Measurements from ENCODE around the gene FN1.
"Not testable (repeated sequence)": the region's sequence is repeated elsewhere in the genome, so short reads cannot be mapped to it uniquely, and the experiment has no call there.

Gene FN1

DNA sequence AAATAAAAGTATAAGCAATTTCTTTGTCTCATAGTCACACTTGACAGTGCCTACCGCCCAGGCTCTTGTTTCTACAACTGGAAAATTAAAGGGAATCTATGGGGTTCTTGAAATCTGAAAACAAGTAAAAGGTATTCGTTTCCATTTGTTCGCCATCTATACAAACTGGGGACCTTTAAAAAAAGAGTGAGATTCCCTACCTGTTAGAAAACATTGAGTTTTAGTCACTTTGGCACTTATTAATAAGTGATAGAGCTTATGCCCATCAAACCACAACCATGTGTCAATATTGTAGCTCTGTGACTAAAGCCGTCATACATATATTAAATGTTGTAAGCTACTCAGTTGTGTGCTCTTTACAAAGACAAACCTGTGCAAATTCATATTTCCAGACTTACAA lies 13.2 kb downstream of the FN1 start:
- DNase-seq (ENCODE audit: low read depth), result no peak

DNA sequence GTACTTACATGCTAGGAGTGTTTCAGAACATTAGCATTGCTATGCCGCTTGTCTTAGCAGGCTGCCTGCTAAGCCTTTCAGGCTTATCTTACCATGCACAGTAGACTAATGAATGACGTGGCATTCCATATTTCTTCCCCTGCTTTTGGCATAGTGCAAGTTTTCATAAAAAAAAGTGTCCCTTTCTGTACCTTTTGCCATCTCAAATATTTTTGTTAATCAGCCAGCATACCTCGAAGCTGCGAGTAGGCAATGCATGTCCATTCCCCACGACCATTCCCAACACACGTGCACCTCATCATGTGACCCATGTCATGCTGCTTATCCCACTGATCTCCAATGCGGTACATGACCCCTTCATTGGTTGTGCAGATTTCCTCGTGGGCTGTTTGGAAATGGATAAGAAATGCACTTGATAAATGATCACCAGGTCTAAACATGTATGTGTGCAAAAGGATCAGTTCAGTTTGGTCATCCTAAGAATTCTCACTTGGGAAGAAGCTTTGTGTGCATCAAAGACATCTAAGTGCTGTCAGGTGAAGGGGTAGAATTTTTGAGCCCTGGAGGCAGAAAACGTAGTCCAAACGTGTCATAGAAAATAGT lies 13.9 kb downstream of the FN1 start:
- DNase-seq (ENCODE audit: low read depth), result no peak

DNA sequence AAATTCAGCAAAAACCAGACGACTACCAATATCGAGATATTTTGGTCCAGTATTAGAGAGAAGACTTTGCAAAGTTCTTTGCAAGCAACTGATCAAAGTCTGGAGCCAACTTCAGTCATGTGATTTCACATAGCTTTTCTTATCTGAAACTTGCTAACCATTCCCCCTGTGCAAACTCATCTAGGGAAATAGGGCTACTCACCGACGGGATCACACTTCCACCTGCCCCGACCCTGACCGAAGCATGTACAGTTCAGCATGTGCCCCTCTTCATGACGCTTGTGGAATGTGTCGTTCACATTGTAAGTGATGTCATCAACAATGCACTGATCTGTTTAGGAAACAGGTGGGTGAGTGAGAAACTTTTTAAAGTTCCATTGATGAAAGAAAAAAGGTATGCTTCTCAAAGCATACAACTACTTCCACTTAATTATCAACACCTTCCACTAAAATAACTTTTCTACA lies 15.4 kb downstream of the FN1 start:
- no peak for DNase-seq (ENCODE audit: low read depth)

DNA sequence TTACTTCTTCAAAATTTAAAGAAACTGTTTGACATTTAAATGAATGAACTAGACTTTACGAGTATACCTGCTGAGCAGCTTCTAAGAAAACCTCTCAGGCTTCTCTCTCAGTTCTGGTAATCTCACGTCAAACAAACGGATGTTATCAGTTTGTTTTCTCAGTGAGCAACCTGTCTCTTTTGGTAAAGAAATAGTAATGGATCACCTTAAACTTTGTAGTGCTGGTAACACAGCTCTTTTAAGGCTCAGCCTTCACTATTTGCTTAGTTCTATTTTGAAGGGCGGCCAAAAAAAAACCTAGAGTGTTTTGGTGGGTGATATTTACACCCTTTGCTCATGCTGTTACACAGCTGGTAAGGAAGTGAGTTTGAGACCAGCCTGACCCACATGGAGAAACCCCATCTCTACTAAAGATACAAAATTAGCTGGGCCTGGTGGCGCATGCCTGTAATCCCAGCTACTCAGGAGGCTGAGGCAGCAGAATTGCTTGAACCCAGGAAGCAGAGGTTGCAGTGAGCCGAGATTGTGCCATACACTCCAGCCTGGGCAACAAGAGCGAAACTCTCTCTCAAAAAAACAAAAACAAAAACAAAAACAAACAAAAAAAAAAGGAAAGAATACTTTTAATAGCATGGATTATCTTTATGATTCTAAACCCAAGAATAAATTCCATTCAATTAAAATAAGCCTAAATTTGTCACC lies 15.9 kb downstream of the FN1 start:
- no peak for DNase-seq (ENCODE audit: low read depth)

DNA sequence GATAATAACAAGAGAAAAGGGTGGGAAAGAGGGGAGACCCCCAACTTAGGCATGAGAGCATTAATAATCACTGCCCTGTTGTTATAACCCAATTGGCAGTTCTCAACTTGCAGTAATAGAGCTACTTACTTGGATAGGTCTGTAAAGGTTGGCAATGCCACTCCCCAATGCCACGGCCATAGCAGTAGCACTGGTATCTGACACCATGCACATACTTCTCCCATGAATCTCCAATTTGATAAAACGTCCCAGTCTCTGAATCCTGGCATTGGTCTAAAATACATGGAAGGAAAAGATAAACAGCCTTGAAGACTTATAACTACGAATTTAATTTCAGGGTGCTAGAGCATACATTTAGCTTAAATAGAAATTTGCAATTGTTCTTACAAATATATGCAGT lies 16.8 kb downstream of the FN1 start:
- DNase-seq (ENCODE audit: low read depth), result no peak

DNA sequence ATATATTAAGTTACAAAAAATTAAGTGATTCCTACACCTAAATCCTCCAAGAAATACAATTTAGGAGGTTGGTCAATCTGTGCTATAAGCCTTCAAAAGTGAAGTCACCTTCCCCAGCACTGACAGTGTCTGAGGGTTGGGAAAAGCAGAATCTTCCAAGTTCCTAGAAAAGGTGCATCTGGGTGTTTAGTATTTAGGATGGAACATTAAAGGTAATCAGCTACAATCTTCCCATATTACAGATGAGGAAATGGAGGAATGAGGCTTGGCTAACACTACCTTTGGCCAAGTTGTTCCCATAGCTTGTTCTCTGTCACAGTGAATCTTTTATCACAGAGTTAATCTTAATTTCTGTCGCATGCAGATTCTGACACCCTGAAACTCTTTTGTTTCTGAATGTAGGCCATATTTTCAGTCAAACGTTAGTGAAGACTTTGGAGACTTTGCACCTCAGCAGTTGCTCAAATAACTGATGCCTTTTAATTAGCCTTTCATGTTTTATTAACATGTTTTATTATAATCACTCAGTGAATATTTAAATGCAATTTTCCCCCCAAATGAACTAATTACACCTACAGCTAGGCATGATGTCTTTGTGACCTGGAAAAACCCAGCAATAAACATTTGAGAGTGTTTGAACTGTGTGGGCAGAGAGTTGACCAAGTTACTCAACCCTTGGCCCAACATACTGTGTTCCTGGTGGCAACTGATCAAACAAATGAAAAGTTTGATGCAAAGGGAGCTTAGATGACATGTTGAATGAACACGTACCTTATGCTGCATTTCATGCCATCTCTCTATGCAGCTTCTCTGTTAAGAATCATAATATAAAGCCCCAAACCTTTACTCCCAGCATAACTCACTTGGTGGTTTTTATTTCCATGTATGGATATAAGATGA lies 17.6 kb downstream of the FN1 start:
- DNase-seq (ENCODE audit: low read depth), result no peak

DNA sequence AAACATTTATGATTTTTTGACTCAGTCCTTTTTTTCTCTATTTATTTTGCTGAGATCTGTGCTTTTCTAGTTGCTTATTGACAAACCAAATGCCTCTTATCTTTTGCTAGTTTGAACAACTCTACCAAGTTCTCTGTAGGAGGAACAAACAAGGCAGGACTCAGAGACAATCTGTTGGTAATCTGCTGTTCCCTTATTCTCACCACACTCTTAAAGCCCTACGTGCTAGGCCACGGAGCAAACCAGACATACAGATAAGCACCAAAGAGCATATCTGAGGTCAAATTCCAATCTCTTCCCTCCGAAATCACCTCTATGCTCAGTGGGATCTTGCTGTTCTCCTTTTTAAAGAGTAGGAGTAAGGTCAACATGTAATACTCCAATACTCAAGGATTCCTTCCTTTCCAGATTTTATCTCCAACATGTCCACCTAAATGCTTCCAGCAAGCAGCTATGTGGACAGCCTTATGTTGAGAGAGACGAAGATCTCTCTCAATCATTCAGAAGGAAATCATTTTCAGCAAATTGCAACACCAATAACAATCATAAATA lies 18.4 kb downstream of the FN1 start:
- no peak for DNase-seq (ENCODE audit: low read depth)

DNA sequence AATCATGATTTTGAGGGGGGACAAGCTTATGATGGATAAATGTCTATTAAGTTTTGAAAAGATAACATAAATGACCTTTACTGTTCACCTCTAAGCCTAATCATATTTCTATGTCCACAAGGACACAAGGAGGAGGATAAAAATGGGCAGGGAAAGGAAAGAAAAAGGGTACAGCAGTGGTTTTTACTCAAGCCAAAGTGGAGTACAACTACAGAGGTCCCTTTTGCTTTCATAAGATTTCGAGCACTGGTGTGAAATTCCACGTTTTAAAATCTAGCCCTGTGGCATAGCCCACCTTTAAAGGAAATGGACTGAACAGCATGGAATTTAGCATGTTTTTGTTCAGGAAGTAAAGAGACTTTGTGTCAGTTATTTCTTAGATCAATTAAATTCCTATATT lies 19.2 kb downstream of the FN1 start:
- DNase-seq (ENCODE audit: low read depth), result no peak

DNA sequence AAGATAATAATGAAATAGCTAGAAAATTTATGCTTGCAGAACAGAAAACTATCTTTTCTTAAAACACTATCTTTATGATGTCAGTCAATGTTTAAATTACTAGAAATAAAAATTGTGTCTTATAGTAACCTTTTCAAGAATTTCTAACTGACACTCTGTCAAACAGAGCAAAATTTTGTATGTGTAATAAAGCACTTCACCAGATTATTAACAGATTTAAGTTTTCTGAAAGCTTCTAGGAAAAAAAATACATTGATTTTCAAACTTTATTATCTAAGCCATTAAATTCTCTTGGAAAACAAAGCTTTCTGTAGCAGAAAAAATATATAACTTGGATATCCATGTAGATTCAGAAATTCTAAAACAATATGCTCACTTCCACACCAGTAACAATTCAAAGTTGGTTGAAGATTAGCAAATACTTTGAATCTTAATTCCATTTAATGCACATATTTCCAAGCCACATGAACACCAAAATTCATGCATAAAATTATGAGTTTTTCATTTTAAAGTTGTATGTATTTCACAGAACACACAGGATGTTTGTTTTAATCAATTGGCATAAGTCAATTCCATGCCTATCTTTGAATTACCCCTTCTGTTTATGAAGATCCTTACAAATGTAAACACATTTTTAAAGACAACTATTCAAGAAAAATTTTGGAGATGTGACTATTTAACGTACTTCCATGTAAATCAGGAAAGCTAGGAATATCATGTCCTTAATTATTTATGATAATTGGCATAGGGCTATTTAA lies 19.9 kb downstream of the FN1 start:
- no peak for DNase-seq (ENCODE audit: low read depth)

DNA sequence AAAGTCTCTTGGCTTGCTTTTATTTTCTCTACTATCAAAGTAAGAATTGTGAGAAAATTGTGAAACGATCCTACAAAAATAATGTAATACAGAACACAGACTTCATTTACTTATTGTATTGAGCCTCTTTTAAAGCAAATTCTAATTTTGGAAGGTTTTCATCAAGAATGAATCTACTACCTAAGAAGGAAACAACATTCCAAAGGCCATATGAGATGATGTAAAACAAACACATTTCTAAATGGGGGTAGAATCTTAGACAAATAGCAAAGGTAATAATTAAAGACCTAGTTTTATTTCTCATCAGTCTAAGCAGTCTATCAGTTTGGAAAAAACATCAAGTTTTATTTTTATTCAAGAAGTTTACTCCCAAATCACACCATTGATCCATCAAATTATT lies 20.6 kb downstream of the FN1 start:
- no peak for DNase-seq (ENCODE audit: low read depth)

DNA sequence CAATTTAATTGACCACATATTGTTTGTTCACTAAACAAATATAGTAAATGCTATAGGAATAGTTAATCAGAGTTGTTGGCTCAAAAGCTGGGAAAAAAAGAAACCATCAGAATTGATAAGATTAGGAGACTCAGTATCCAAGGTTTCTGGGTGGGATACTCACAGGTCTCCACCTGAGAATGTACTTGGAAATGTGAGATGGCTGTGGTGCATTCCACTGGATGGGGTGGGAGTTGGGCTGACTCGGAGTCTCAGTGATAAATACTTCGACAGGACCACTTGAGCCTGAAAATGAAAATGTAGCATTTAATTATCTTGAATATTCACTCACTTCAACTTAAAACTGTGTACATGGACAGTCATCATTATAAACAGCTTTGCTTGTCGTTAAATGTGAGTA lies 21.2 kb downstream of the FN1 start:
- DNase-seq (ENCODE audit: low read depth), result no peak

DNA sequence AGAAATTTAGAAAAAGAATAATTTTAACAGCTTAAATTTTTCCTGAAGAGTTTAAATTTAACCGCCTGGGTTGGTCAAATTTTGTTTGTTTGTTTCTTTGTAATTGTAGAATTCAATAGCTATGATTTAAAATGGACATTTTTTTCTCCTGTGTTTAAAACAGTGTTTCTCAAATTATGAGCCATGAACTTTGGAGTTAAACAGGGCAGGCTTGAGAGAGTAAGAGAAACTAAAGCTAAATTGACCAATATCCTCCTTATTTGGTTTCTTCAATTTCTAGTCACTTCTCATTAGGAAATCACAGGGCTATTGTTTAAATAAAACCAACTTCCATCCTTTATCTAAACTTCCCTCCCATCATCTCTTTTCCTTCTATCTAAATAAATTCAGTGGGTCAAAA lies 21.9 kb downstream of the FN1 start:
- no peak for DNase-seq (ENCODE audit: low read depth)

DNA sequence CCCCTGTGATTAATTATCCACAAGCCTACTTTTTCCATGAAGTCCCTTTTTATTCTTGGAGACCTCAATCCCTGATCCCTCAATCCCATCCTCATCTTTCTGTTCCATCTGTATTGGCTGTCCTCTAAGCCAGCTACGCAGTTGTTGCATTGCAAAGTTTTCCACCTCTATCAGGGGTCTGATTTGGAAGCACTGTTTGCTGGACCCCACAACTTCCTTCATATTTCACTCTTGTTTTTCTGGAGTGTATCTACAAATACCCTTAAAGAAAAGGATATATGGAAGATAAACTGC lies 22.4 kb downstream of the FN1 start:
- DNase-seq (ENCODE audit: low read depth), result no peak

DNA sequence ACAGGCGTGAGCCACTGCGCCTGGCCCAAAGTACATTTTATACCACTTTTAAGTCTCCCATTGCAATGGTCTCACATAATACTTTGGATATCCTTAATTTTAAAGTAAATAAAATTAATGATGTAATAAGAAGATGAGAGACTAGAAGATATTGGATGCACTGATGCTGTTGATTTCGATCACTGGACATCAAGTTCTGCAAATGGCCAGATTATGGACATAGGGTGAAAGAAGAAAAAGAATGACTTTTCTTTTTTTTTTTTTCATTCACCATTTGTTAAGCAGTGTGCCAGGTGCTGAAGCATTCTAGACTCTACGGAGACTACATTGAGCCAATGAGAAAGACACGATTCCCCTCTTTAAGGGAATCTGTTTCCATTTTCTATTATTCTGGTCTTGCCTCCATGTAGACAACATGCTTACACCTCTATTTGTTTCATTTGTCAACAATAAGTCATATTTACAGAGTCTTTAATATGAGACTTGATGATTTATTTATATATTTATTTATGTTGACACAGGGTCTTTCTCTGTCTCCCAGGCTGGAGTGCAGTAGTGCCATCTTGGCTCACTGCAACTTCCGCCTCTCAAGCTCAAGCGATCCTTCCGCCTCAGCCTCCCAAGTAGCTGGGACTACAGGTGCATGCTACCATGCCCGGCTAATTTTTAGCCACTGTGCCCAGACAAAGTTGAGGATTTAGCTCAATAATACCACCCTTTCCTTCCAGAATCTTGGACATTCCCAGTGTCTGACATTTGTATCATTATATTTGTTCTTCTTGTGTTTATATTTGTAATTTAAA lies 23.7 kb downstream of the FN1 start:
- no peak for DNase-seq (ENCODE audit: low read depth)

DNA sequence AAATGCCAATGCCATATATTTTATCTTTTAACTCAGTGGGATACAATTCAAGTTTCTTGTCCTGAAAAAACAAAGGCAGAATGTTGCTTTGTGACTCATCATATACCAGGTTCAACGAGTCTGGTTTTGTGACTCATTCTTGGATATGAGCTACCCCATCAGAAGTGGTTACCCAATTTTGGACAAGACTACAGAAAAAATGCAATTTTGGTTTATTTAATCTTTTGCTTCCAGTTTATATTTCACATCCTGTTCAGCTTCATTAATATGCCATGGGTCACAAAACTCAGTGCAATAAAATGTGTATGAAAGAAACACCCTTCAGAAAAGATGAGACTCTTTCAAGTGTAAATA lies 25.0 kb downstream of the FN1 start:
- DNase-seq (ENCODE audit: low read depth), result peak; percentile 88

DNA sequence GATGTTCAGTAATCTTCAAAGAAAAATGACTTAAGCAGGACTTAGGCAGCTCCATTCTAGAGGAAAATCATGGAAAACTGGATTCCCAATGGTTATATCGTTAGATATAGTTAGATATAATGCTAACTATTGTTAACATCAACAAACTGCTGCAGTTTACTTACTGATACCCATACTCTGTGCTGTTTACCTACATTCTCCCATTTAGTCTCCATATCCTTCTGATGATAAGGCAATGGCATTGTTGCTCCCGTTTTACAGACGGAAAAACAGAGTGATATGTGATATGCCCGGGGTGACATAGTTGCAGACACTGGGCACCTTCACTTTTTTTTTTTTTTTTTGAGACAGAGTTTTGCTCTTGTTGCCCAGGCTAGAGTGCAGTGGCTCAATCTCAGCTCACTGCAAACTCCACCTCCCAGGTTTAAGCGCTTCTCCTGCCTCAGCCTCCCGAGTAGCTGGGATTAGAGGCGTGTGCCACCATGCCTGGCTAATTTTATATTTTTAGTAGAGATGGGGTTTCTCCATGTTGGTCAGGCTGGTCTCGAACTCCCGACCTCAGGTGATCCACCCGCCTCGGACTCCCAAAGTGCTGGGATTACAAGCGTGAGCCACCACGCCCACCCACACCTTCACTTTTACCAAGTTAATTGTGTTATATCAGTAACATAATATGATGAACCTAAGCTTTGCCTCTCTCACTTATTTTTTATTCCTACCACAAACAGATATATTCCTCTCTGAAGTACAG lies 25.5 kb downstream of the FN1 start:
- not testable (repeated sequence) for DNase-seq (ENCODE audit: low read depth)

DNA sequence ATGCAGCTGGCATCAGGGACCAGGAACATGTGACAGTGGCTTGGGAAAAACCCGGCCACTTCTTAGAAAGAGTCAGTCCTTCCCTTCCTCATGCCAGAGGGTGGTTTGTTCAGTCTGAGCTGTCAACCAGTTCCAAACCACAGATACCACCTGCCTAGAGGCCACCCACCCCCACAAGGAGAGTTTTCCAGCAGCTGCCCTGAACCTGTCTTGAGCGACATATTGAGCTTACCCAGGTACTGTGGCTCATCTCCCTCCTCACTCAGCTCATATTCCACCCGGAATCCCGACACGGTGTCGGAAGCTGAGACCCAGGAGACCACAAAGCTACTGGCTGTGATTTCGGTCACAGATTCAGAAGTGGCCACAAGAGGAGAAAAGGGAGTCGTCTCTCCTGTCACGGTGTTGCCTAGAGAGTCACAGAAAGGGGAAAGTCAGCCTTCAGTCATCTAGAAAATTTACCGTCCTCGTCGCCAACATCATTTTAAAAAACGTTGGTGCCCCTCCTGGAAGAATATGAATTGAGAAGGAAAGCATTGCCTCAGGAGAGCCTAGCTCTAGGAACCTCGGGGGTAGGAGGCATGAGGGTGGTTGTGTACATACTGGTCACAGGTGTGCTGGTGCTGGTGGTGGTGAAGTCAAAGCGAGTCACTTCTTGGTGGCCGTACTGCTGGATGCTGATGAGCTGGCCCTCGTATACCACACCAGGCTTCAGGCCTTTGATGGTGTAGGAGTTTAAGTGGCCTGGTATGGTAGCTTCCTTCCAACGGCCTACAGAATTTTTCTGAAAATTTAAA lies 26.3 kb downstream of the FN1 start:
- DNase-seq (ENCODE audit: low read depth), result no peak

DNA sequence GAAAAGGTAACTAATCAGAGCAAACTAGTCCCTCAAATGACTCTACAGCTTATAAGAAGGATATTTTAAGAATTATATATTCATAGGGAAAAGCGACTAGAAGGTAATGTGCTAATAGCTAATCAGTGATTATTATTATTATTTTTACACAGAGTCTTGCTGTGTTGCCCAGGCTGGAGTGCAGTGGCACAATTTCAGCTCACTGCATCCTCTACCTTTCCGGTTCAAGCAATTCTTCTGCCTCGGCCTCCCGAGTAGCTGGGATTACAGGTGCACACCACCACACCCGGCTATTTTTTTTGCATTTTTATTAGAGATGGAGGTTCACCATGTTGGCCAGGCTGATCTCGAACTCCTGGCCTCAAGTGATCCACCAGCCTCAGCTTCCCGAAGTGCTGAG lies 27.4 kb downstream of the FN1 start:
- not testable (repeated sequence) for DNase-seq (ENCODE audit: low read depth)

DNA sequence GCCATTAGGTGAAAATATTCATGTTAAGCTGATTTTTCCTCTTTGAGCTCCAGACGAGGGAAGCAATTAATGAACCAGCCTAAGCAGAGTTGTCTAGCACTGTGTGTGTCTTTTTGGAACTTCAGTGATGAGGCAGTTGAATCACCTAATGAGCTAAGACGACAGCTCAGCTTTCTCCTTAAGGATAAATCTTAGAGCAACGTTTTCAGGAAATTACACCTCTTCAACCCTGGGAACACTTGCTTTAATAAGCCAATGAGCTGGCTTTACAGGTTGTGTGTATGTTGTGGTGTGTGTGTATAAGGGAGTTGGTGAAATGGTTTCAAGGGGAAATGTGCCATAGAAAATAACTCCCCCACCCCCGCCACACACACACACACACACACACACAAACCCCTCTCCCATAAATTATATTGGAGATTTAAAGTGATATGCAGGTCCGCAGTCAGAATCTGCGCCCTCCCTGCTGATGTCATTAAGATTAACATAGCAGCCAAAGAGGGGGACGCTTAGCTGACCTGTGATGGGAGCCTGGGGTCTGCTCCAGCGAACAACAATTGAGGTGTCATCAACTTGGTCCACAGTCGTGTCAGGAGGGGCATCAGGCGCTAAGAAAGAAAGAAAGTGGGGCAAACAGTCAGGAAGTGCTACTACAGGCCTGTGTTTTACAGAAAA lies 28.1 kb downstream of the FN1 start:
- DNase-seq (ENCODE audit: low read depth), result no peak
